Measurements from ENCODE around the gene LEAP2.

The LEAP2 gene

DNA sequence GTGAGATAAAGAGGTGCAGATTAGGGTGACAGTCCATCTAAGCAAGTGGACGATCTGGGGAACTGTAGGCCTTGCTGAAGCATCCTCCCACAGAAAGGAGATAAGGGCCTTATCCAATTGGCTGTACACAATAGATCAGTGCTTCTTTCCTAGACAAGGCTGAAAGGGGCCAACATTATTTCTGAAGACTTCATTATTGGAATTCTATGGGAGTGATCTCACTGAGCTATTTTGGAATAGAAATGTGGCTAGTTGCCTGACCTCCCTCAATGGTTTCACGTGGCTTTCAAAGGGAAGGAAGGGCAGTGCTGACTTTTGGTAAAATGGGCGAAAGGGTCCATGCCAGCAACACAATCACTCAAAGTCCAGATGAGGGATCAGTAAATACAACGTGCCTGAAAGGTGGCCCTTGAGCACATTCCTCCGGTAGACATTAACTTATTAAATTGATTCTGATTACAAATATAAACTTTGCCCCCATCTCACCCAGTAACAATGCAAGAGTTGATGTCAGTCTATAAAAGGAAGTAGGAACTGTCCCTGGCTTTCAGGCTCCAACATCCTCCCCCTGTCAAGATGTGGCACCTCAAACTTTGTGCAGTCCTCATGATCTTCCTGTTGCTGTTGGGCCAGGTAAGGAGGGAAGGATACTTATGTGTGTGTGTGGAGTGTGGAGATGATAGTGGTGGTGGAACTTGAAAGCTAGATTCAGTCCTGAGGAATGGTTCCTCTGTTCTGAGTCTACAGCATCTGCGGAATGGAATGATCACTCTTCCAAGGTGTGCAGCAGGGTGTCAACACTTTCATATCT, at the start of gene LEAP2:
Gene LEAP2 (plus strand): TSS at position 550 of the 811 bp plus-strand sequence. CDS start 27 bp downstream, at position 577.
- no peak for DNase-seq (ENCODE audit: low read depth, low spot score)

GRCh38 chr5:132824426-132824825, 49.0 kb upstream of the LEAP2 start:
- no peak for DNase-seq (ENCODE audit: low read depth, low spot score)

DNA sequence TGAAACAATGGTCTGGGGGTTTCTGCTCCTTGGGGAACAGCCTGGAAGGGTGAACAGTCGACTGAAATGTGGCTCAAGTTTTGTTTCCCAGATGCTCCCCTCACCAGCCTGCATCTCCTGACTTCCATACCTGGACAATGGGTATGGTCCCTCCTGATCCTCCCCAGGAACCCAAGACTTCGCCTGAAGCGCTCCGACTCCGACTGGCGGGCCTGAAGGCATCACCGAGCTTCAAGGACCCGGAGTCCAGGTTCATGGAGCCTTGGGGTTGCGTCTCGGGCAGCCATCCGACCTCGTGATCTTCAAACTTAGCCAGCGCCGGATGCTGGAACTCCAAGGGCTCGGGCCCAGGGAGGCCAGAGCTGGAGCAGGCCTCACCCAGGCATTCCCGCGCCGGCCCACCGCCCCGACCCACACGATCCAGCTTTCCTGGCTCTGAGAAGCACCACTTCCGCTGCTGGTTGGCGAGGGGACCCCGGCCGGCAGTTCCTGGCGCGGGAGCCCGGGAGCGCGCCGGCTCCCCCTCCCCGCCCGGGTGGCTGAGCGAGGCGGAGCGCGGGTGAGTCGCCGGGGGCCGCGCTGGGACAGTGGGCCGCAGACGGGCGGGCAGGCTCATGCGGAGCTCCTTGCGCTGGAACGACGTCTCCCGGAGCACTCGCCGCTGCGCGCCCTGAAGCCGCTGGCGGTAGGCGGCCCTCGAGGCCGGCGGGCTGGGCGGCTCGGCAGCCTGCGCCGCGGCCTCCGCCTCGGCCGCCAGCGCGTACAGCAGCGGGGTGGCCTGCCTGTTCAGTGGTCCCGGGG, 48.2 kb upstream of the LEAP2 start:
- DNase-seq (ENCODE audit: low read depth, low spot score) = no peak

GRCh38 chr5:132825834-132826391, 47.6 kb upstream of the LEAP2 start:
- no peak for DNase-seq (ENCODE audit: low read depth, low spot score)

DNA sequence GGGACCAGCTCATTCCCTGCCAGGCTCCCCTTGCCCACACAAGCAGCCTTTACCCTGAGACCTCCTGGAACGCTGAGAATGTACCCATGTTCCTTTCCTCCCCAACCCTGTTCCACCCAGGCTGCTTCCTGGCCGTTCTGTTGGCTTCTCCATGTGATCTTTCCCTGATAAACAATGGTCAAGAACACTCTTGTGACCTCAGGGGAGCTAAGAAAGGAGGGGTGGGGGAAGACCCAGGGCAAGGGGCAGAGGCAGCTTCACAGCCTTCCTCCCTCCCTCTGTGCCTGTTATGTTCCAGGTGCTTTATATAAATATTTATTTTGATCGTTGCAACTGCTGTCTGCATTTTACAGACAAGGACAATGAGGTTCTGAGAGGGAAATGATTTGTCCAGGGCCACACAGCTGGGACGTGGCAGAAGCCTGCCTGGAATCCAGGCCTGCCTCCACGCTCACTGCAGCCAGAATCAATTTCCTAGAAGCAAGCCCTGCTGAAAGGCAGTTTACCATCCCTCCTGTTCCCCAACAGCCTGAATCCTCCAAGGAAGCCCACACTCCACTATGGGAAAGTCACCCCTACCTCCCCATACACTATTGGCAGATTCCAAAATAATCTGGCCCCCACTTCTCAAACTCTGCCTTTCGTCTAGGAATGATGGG, 46.9 kb upstream of the LEAP2 start:
- no peak for DNase-seq (ENCODE audit: low read depth, low spot score)

DNA sequence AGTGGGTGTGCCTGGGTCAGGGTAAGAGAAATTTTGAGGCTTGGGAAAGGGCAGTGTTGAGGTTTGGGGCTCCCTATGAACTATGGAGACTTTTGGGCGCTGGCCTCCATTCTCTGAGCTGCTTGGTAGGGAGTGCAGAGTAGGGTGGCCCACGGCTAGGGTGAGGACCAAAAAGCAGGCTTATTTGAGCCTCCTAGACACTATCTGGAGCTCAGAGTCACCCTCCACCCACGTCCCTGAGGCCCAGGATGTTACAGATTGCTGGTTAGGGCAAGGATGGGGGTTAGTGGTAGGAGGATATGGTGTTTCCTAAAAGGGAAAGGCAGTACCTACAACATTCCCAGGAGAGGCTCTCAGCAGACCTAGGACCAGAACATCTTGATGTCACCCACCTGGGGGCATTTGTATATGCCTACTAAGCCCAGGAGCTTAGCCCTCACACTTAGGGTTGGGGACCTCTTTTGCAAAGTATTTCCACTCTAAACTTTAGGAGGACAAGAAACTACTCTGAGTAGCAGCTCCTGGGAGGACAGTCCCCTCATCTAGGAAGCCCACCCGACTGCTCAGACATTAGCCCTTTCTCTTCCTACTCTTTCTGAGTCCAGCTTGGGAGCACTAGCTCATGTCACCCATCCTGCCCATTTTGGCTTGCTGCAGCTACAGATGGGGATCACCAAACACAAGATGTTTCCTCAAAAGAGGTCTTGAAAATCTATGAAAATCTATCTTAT, 45.4 kb upstream of the LEAP2 start:
- no peak for DNase-seq (ENCODE audit: low read depth, low spot score)

- DNase-seq (ENCODE audit: low read depth, low spot score) = no peak
These were observed 44.5 kb upstream of the LEAP2 start for GRCh38 chr5:132828846-132829494.

DNA sequence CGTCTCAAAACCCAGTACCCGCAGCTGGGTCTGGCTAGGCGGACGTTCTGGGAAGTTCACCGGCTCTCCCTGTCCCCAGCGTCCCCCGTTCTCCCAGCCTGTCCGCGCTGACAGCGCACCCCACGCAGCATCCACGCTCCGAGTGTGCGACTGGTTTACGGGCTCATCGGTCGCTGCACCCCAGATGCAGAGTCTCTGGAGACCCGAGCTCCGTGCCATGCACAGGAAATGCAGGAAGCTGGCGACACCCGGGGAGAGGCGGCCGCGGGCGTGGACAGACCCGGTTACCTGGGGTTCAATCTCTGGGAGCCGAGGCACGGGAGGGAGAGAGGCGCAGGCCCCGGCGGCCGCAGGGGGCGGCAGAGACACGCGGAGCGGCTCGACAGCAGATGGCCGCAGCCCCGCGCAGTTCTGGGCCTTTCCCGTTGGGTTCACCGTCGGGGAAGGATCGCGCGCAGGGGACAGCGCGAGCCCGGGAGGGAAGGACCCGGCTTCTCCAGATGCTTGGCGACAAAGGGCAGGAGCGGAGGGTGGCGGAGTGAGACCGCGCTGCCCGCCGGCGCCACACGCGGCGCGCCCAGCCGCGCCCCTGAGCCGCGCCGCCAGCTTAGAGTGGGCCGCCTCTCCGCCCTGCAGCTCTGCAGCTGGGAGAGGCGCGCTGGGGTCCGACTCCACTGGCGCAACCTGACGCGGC, 43.6 kb upstream of the LEAP2 start:
- DNase-seq (ENCODE audit: low read depth, low spot score) = peak; percentile 28

DNA sequence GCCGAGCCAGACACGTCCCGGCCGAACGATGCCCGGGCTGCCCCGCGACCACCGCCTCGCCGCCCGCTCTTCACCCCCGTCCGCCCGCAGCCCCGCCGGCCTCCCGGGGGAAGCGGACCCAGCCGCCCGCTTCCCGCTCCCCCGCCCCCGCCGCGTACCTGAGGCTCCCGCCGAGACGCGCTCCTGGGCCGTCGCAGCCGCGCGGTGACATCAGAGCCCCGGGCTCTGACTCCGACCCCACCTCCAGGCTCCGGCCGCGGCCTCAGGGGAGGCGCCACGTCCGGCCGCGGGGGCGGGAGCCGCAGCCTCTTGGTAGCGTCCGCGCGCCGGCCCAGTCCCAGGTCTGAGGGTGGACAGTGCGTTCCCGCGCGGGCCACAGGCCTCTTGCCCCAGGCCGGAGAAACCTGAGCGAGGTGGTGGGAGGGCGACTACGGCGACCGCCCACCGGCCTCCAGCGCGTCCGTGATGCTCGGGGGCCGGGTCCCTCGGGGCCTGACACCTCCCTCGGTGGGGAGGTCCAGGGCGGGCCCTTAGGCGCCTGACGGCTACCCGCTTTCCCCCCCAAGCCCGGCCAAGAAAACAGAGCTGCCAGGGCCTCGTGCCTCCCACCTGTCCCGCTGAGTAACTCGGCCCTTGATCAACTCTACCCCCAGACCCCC, 42.9 kb upstream of the LEAP2 start, which contains the start of gene SHROOM1:
Gene SHROOM1 (minus strand): TSS at position 212 of the 659 bp plus-strand sequence. CDS start 4,507 bp downstream, outside the sequence.
- DNase-seq (ENCODE audit: low read depth, low spot score) = no peak

DNA sequence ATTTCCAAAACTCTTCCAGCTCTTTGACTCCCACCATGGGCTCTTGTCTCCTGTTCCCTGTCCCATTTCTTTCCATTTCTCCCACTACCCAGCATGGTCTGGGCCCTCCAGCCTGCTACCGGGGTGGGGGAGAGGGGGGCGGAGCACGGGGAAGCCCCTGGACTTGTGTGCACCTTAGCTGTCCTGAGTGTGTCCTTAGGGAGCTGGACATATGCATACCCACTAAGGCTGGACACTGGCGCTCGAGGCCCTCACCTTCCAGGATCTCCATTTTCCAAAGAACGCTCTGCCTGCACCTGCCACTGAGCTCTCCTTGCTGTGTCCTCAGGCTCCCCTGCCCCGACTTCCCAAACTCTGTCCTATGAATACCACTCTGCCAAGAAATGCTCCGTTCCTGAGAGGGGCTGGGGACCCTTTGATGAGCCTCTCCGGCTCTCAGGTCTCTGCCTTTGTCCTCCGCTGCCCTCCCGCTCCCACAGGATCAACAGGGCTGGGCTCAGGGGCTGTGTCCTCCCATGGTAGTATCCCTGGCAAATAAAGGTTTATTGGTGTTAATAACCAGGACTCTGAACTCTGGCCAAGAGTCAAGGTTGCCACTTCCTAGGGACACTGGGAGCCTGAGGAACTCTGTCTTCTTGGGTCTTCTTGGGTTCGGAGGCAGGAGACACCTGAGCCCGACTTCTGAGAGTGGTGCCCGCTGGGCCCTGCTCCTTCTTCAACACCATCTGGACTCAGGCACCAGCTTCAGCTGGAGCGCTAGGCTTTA, 42.2 kb upstream of the LEAP2 start:
- no peak for DNase-seq (ENCODE audit: low read depth, low spot score)

DNA sequence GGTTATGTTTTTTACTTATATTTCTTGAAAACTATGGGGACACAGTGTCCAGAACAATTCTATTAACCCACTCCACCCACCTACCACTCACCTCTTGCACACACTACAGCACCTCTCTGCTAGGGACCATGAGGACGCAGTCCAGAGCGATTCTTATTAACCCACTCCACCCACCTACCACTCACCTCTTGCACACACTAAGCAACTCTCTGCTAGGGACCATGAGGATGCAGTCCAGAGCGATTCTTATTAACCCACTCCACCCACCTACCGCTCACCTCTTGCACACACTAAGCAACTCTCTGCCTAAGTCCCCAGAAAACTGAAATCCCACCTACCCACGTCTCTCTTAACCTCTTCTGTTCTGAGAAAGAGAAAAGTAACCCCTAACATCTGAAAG, 40.9 kb upstream of the LEAP2 start:
- no peak for DNase-seq (ENCODE audit: low read depth, low spot score)

- DNase-seq (ENCODE audit: low read depth, low spot score) = no peak
These were observed 39.4 kb upstream of the LEAP2 start for GRCh38 chr5:132834057-132834456.

GRCh38 chr5:132836852-132837251, 36.6 kb upstream of the LEAP2 start:
- no peak for DNase-seq (ENCODE audit: low read depth, low spot score)

- no peak for DNase-seq (ENCODE audit: low read depth, low spot score)
These were observed 35.6 kb upstream of the LEAP2 start for GRCh38 chr5:132837868-132838267.

- no peak for DNase-seq (ENCODE audit: low read depth, low spot score)
These were observed 34.8 kb upstream of the LEAP2 start for GRCh38 chr5:132838516-132839282.

DNA sequence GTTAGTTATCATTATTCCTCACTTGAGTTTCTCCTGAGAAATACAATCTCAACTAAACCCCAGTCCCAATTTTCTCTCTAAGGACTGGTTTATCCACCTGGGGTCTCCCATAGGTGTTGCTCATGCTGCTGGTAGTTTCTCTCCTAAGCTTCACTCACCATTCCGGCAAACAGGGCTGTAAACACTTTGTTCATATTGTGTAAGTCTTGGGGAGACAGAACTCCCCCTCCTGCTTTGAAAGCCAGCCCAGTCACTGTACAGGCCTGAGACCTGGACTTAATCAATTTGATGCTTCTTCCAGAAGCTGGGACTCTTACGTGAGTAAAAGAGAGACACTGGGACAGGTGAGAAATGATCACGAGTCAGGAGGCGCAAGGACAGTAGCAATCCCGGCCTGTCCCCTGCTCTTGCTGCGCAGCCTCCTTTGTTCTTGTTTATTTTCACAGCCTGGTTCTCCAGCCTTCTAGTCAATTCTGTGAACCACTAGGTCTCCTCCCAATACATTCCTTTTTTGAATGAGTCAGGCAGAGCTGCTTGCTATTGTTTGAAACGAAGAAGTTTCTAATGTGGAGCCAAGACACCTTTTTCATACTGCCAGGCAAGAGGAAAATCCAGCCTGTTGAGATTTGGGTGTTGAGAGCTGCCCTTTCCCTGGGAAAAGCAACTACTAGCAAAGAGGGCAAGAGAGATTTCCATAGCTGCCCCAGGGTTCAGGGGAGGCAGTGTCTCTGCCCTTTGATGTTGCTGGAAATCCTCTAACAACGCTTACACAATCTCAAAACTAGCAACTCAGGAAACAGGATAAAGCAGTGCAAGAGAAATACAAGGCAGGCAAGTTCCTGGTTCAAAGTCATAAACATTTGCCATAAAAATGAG, 33.8 kb upstream of the LEAP2 start:
- no peak for DNase-seq (ENCODE audit: low read depth, low spot score)

DNA sequence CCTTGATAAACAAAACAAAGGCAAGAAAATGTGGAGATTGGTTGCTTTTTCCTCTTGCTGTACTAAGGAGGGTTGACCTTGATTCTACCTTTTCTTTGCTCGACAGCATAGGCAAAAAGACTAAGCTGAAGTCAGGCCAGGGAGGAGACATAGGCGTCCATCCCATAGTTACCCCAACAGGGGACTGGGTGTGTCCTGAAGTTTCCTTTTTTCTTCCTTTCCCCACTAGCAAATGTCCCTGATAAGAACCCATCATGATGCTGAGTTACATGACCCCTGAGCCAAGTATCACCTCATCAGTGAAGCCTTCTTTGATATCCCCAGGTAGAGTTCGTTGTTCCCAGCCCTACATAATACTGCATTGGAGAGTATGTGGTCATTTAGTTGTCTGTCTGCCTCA, 33.2 kb upstream of the LEAP2 start:
- no peak for DNase-seq (ENCODE audit: low read depth, low spot score)

Data from activated CD4-positive, CD25-positive, alpha-beta regulatory T cell treated with anti-CD3 and anti-CD28 coated beads, Interleukin-2, amount 50 U/mL, for 16 hours (primary cell).